Activated naive CD8-positive, alpha-beta T cell treated with anti-CD3 and anti-CD28 coated beads, Interleukin-2, amount 50 U/mL, for 16 hours (primary cell): ENCODE measurements around the gene CYP4F8.
"Not testable (repeated sequence)": the region's sequence is repeated elsewhere in the genome, so short reads cannot be mapped to it uniquely, and the experiment has no call there.

ENCODE experiments used
- DNase-seq: peaks from one replicate; pipeline ENCODE4 v3.0.0-alpha.2; 2020; ENCODE audit warnings: low read depth, low spot score

CYP4F8 gene

GRCh38 chr19:15644066-15644741, 29.2 kb downstream of the CYP4F8 start:
- no peak for DNase-seq

GRCh38 chr19:15644816-15645215, 29.8 kb downstream of the CYP4F8 start:
- DNase-seq: no peak

GRCh38 chr19:15649526-15649925, 34.5 kb downstream of the CYP4F8 start:
- DNase-seq: no peak

GRCh38 chr19:15650123-15650522, 35.1 kb downstream of the CYP4F8 start:
- DNase-seq: not testable (repeated sequence)

GRCh38 chr19:15651791-15652190, 36.8 kb downstream of the CYP4F8 start:
- no peak for DNase-seq

GRCh38 chr19:15652559-15653278, 37.7 kb downstream of the CYP4F8 start:
- no peak for DNase-seq

- DNase-seq: no peak
Observed at GRCh38 chr19:15656467-15656866, 41.4 kb downstream of the CYP4F8 start.

GRCh38 chr19:15663247-15663646, 48.2 kb downstream of the CYP4F8 start:
- no peak for DNase-seq

- DNase-seq: no peak
Observed at GRCh38 chr19:15666186-15666585, 51.2 kb downstream of the CYP4F8 start.

- DNase-seq: no peak
Observed at GRCh38 chr19:15666883-15667282, 51.9 kb downstream of the CYP4F8 start.

- no peak for DNase-seq
Observed at GRCh38 chr19:15669440-15669839, 54.4 kb downstream of the CYP4F8 start.

GRCh38 chr19:15669891-15670290, 54.9 kb downstream of the CYP4F8 start:
- DNase-seq: no peak

GRCh38 chr19:15671237-15671821, 56.3 kb downstream of the CYP4F8 start:
- no peak for DNase-seq

- DNase-seq: no peak
Observed at GRCh38 chr19:15671891-15672579, 57.0 kb downstream of the CYP4F8 start.

- DNase-seq: no peak
Observed at GRCh38 chr19:15672580-15673175, 57.7 kb downstream of the CYP4F8 start, which contains the start of gene CYP4F12. Gene CYP4F12, plus strand, starts transcription at chr19:15673087. Its CDS starts 443 bp downstream, at chr19:15673530.

GRCh38 chr19:15673176-15673654, 58.2 kb downstream of the CYP4F8 start:
- no peak for DNase-seq

- DNase-seq: no peak
Observed at GRCh38 chr19:15675560-15675959, 60.5 kb downstream of the CYP4F8 start.

- no peak for DNase-seq
Observed at GRCh38 chr19:15679089-15679488, 64.1 kb downstream of the CYP4F8 start.

- not testable (repeated sequence) for DNase-seq
Observed at GRCh38 chr19:15679865-15680264, 64.8 kb downstream of the CYP4F8 start.
